HL-60 (cell line): ENCODE data around the gene GRK2.
"Not testable (repeated sequence)": the region's sequence is repeated elsewhere in the genome, so short reads cannot be mapped to it uniquely, and the experiment has no call there.

Experiments used
- DNase-seq, 2 experiments: peaks; one replicate each; pipeline ENCODE4 v3.0.0-alpha.2; 2010 to 2020; ENCODE audit warnings: low read depth in 1 of 2, low spot score in 1 of 2
- H3K27ac ChIP-seq: fragments of 250-450 bp; sonication (Bioruptor Pico); replicated peaks from 2 replicates; pipeline ENCODE4 v1.5.1; 2020; ENCODE audit warnings: mild to moderate bottlenecking, moderate library complexity
- H3K27me3 ChIP-seq: fragments of 250-450 bp; sonication (Bioruptor Pico); 2 replicates; pipeline ENCODE4 v1.5.1; 2021; ENCODE audit warnings: mild to moderate bottlenecking, moderate library complexity; ENCODE audit not compliant: insufficient read depth, poor library complexity, severe bottlenecking
- H3K4me3 ChIP-seq: replicated peaks from 2 replicates; pipeline ENCODE4 v1.5.1; 2011; ENCODE audit warnings: mild to moderate bottlenecking, control low read depth, low read length; ENCODE audit not compliant: insufficient read depth
- CTCF ChIP-seq: IDR thresholded peaks from one replicate; pipeline ENCODE4 v1.5.1; 2011; ENCODE audit warnings: low read length, control low read depth, inconsistent platforms; ENCODE audit not compliant: insufficient read depth
- GABPA ChIP-seq: IDR thresholded peaks from 2 replicates; pipeline ENCODE4 v1.6.1; 2012; ENCODE audit warnings: low read depth
- POLR2AphosphoS5 ChIP-seq: IDR thresholded peaks from 2 replicates; pipeline ENCODE4 v1.6.1; 2012; ENCODE audit warnings: low read depth
- REST ChIP-seq: IDR thresholded peaks from 2 replicates; pipeline ENCODE4 v1.6.1; 2012; ENCODE audit warnings: low read depth; ENCODE audit not compliant: insufficient replicate concordance
- SPI1 ChIP-seq: IDR thresholded peaks from 2 replicates; pipeline ENCODE4 v1.6.1; 2012; ENCODE audit warnings: low read depth, mild to moderate bottlenecking, borderline replicate concordance

Gene GRK2

GRCh38 chr11:67230886-67231285 is 35.4 kb upstream of the GRK2 start:
- Histone ChIP-seq H3K27me3 (no peaks in the 10 kb centered on the region), H3K27ac (no peak overlapping the region), H3K4me3 (no peak overlapping the region)
- TF ChIP-seq GABPA: no peak
- DNase-seq: no peak

- Histone ChIP-seq H3K27ac (no peak overlapping the region), H3K27me3 (no peaks in the 10 kb centered on the region)
- DNase-seq: no peak
Measured at GRCh38 chr11:67233584-67234190, 32.6 kb upstream of the GRK2 start.

GRCh38 chr11:67234571-67234970 is 31.7 kb upstream of the GRK2 start:
- DNase-seq, H3K27me3 ChIP-seq, H3K4me3 ChIP-seq, H3K27ac ChIP-seq: not testable (repeated sequence)

More at GRCh38 chr11:67233584-67234190, 32.6 kb upstream of the GRK2 start:
- TF ChIP-seq GABPA (no peak), POLR2AphosphoS5 (no peak), CTCF (no peak), REST (no peak), SPI1 (no peak)
- no peak overlapping the region for H3K4me3 ChIP-seq

- no peaks in the 10 kb centered on the region for H3K27me3 ChIP-seq
- H3K27ac ChIP-seq: no peak overlapping the region
- TF ChIP-seq CTCF: no peak
- no peak for TF ChIP-seq SPI1
- no peak for TF ChIP-seq REST
- no peak for TF ChIP-seq GABPA
- no peak for TF ChIP-seq POLR2AphosphoS5
- no peak overlapping the region for H3K4me3 ChIP-seq
- no peak for DNase-seq
Measured at GRCh38 chr11:67237574-67237973, 28.7 kb upstream of the GRK2 start.
